Measurements from ENCODE around the gene IL2RA. TPM values are rescaled to one million over a fixed set of nuclear protein-coding genes. Genes with fewer than 3 reads are reported as not detected.
A peak's percentile ranks its signal among the peaks of the same experiment; 100 is the strongest.

Gene IL2RA
- total RNA-seq, 1 experiment from 2014 or later = not detected

- H3K4me2 ChIP-seq (ENCODE audit: insufficient read depth, insufficient read length, low read length) = peak within 1 kb of the TSS; percentile 90
- Mint-ChIP-seq H3K9me3 (peaks cover 0 to 2% of the 10 kb centered on the region in 2 experiments; a peak in 2 of 5 replicates), H3K27me3 (ENCODE audit: low read depth) (no peaks in the 10 kb centered on the region), H3K27ac (peak within 1 kb of the TSS in 2 of 3 experiments; percentile 73 to 97; a peak in 5 of 7 replicates), H3K4me1 (peaks cover 33 to 44% of the 10 kb centered on the region in 2 experiments), H3K4me3 (peak within 1 kb of the TSS; percentile 81 to 90), H3K36me3 (ENCODE audit: insufficient read depth in 1 of 3, low read depth in 3 of 3) (no peaks in the 10 kb centered on the region; a peak in 1 of 7 replicates)
- H3K79me1 ChIP-seq (ENCODE audit: insufficient read depth, low read depth, low read length, poor library complexity, severe bottlenecking) = no peaks in the 10 kb centered on the region
- peak; percentile 94 for DNase-seq
- H2BK12ac ChIP-seq (ENCODE audit: insufficient read length, low read depth, low read length) = no peak within 1 kb of the TSS
- H2AK5ac ChIP-seq (ENCODE audit: insufficient read length, low read length) = no peak within 1 kb of the TSS
- no peak within 1 kb of the TSS for H3K23ac ChIP-seq (ENCODE audit: insufficient read length, low read depth, low read length)
- H2AFZ ChIP-seq (ENCODE audit: low read length) = peak within 1 kb of the TSS; percentile 96
- peak within 1 kb of the TSS; percentile 78 for H3K14ac ChIP-seq (ENCODE audit: insufficient read depth, low read length)
- H3K27ac ChIP-seq (ENCODE audit: insufficient read length, low read depth, low read length) = no peak within 1 kb of the TSS
- peaks cover 3% of the 10 kb centered on the region for H4K20me1 ChIP-seq (ENCODE audit: control insufficient read depth, insufficient read depth, insufficient read length)
- H2BK20ac ChIP-seq (ENCODE audit: low read depth, low read length, poor library complexity, severe bottlenecking) = no peak within 1 kb of the TSS
- no peak within 1 kb of the TSS for H4K91ac ChIP-seq (ENCODE audit: insufficient read length, low read depth, low read length)
- H3K4me1 ChIP-seq (ENCODE audit: insufficient read depth, low read length) = peaks cover 4% of the 10 kb centered on the region; the same call in 1 of the 2 replicates
- no peak within 1 kb of the TSS for H3K4ac ChIP-seq (ENCODE audit: low read depth, low read length)
- peak within 1 kb of the TSS; percentile 91 for H3K9ac ChIP-seq (ENCODE audit: extremely low read depth, insufficient read length, low read length)
- no peak within 1 kb of the TSS for H3T11ph ChIP-seq (ENCODE audit: low read length)
- no CpG with 5 or more reads among the region's 77 CpGs for WGBS (ENCODE audit: extremely low coverage, insufficient read length, low lambda C conversion rate)
- H4K5ac ChIP-seq (ENCODE audit: insufficient read length, low read depth, low read length) = no peak within 1 kb of the TSS
- H2BK5ac ChIP-seq (ENCODE audit: insufficient read length, low read length) = no peak within 1 kb of the TSS
- H3K9me3 ChIP-seq (ENCODE audit: control insufficient read depth, low read depth, low read length) = no peaks in the 10 kb centered on the region
- H3K79me2 ChIP-seq (ENCODE audit: insufficient read depth, low read length) = peaks cover 29% of the 10 kb centered on the region; the same call in 1 of the 2 replicates
- H2BK120ac ChIP-seq (ENCODE audit: low read depth, low read length, poor library complexity, severe bottlenecking) = no peak within 1 kb of the TSS
- H4K8ac ChIP-seq (replicated peaks; ENCODE audit: insufficient read length, low read depth, low read length) = no peak within 1 kb of the TSS
- no peaks in the 10 kb centered on the region for H3K27me3 ChIP-seq (ENCODE audit: insufficient read depth, low read length)
- TF ChIP-seq, protein P1, sequence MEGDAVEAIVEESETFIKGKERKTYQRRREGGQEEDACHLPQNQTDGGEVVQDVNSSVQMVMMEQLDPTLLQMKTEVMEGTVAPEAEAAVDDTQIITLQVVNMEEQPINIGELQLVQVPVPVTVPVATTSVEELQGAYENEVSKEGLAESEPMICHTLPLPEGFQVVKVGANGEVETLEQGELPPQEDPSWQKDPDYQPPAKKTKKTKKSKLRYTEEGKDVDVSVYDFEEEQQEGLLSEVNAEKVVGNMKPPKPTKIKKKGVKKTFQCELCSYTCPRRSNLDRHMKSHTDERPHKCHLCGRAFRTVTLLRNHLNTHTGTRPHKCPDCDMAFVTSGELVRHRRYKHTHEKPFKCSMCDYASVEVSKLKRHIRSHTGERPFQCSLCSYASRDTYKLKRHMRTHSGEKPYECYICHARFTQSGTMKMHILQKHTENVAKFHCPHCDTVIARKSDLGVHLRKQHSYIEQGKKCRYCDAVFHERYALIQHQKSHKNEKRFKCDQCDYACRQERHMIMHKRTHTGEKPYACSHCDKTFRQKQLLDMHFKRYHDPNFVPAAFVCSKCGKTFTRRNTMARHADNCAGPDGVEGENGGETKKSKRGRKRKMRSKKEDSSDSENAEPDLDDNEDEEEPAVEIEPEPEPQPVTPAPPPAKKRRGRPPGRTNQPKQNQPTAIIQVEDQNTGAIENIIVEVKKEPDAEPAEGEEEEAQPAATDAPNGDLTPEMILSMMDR (conservative IDR thresholded peaks at IDR 0.05) = peak; percentile 100
- H3K56ac ChIP-seq (ENCODE audit: insufficient read length, low read depth, low read length) = no peak within 1 kb of the TSS
- H3K23me2 ChIP-seq (ENCODE audit: insufficient read length, low read depth, low read length, poor library complexity, severe bottlenecking) = peaks cover 7% of the 10 kb centered on the region
- H2BK15ac ChIP-seq (ENCODE audit: low read depth, low read length) = no peak within 1 kb of the TSS
- peak within 1 kb of the TSS; percentile 67 for H3K18ac ChIP-seq (ENCODE audit: insufficient read length, low read depth, low read length)
Measured at GRCh38 chr10:6088721-6089333, 26.7 kb upstream of the IL2RA start, which contains the start of gene RBM17. Gene RBM17, plus strand, starts transcription at chr10:6089034. Its CDS starts 8,032 bp downstream, at chr10:6097066.

Measured in H9 (cell line).